H9 (cell line): Measurements from ENCODE around the gene FAM151A. TPM values are rescaled to one million over a fixed set of nuclear protein-coding genes. Genes with fewer than 3 reads are reported as not detected.

Source experiments
- DNase-seq: peaks from one replicate; pipeline ENCODE4 v3.0.0-alpha.2; 2017
- H2AFZ ChIP-seq: one replicate; pipeline ENCODE4 v1.6.1; 2013; ENCODE audit warnings: mild to moderate bottlenecking, low read length, control low read depth, moderate library complexity
- H2AK5ac ChIP-seq: 2 replicates; pipeline ENCODE4 v1.6.1; 2013; ENCODE audit warnings: low read length, control low read depth, mixed read lengths; ENCODE audit not compliant: insufficient read length
- H2BK120ac ChIP-seq: one replicate; pipeline ENCODE4 v1.6.1; 2013; ENCODE audit warnings: low read depth, mild to moderate bottlenecking, low read length, control low read depth, inconsistent platforms; ENCODE audit not compliant: poor library complexity, severe bottlenecking
- H2BK12ac ChIP-seq: 2 replicates; pipeline ENCODE4 v1.6.1; 2013; ENCODE audit warnings: low read length, control low read depth, mixed read lengths, low read depth; ENCODE audit not compliant: insufficient read length
- H2BK15ac ChIP-seq: 2 replicates; pipeline ENCODE4 v1.6.1; 2013; ENCODE audit warnings: low read depth, low read length, control low read depth
- H2BK20ac ChIP-seq: one replicate; pipeline ENCODE4 v1.6.1; 2013; ENCODE audit warnings: low read depth, mild to moderate bottlenecking, low read length, control low read depth, inconsistent platforms; ENCODE audit not compliant: poor library complexity, severe bottlenecking
- H2BK5ac ChIP-seq: 2 replicates; pipeline ENCODE4 v1.6.1; 2013; ENCODE audit warnings: low read length, control low read depth, mixed read lengths; ENCODE audit not compliant: insufficient read length
- H3K14ac ChIP-seq: 2 replicates; pipeline ENCODE4 v1.6.1; 2013; ENCODE audit warnings: low read length, control low read depth; ENCODE audit not compliant: insufficient read depth
- H3K18ac ChIP-seq: 2 replicates; pipeline ENCODE4 v1.6.1; 2013; ENCODE audit warnings: low read depth, mild to moderate bottlenecking, mixed read lengths, low read length, control low read depth; ENCODE audit not compliant: insufficient read length
- H3K23ac ChIP-seq: 2 replicates; pipeline ENCODE4 v1.6.1; 2013; ENCODE audit warnings: low read length, control low read depth, mixed read lengths, low read depth; ENCODE audit not compliant: insufficient read length
- H3K23me2 ChIP-seq: 2 replicates; pipeline ENCODE4 v1.6.1; 2013; ENCODE audit warnings: low read depth, mild to moderate bottlenecking, mixed read lengths, low read length, control low read depth; ENCODE audit not compliant: insufficient read length, poor library complexity, severe bottlenecking
- H3K27ac ChIP-seq: 2 replicates; pipeline ENCODE4 v1.5.1; 2013; ENCODE audit warnings: low read length, control low read depth, mixed read lengths, low read depth; ENCODE audit not compliant: insufficient read length
- H3K27me3 ChIP-seq: 2 replicates; pipeline ENCODE4 v1.6.1; 2013; ENCODE audit warnings: low read length, control low read depth, inconsistent platforms; ENCODE audit not compliant: insufficient read depth
- H3K4ac ChIP-seq: 2 replicates; pipeline ENCODE4 v1.6.1; 2013; ENCODE audit warnings: low read depth, mild to moderate bottlenecking, control low read depth, inconsistent platforms, low read length, moderate library complexity
- H3K4me1 ChIP-seq: 2 replicates; pipeline ENCODE4 v1.6.1; 2013; ENCODE audit warnings: low read length, control low read depth, inconsistent platforms; ENCODE audit not compliant: insufficient read depth
- H3K4me2 ChIP-seq: 2 replicates; pipeline ENCODE4 v1.6.1; 2013; ENCODE audit warnings: low read length, control low read depth, mixed read lengths; ENCODE audit not compliant: insufficient read length, insufficient read depth
- H3K56ac ChIP-seq: 2 replicates; pipeline ENCODE4 v1.6.1; 2013; ENCODE audit warnings: low read depth, mild to moderate bottlenecking, mixed read lengths, low read length, control low read depth; ENCODE audit not compliant: insufficient read length
- H3K79me1 ChIP-seq: 2 replicates; pipeline ENCODE4 v1.6.1; 2013; ENCODE audit warnings: low read depth, mild to moderate bottlenecking, moderate library complexity, low read length, control low read depth, inconsistent platforms; ENCODE audit not compliant: insufficient read depth, poor library complexity, severe bottlenecking
- H3K79me2 ChIP-seq: 2 replicates; pipeline ENCODE4 v1.6.1; 2013; ENCODE audit warnings: low read length, control low read depth, inconsistent platforms; ENCODE audit not compliant: insufficient read depth
- H3K9ac ChIP-seq: 2 replicates; pipeline ENCODE4 v1.6.1; 2013; ENCODE audit warnings: low read length, control low read depth, mixed read lengths; ENCODE audit not compliant: insufficient read length; ENCODE audit errors: extremely low read depth
- H3K9me3 ChIP-seq: one replicate; pipeline ENCODE4 v1.6.1; 2013; ENCODE audit warnings: low read depth, low read length, inconsistent platforms; ENCODE audit not compliant: control insufficient read depth
- H3T11ph ChIP-seq: one replicate; pipeline ENCODE4 v1.6.1; 2013; ENCODE audit warnings: mild to moderate bottlenecking, low read length, control low read depth, inconsistent platforms
- H4K20me1 ChIP-seq: one replicate; pipeline ENCODE4 v1.6.1; 2013; ENCODE audit not compliant: control insufficient read depth, insufficient read length, insufficient read depth
- H4K5ac ChIP-seq: 2 replicates; pipeline ENCODE4 v1.6.1; 2013; ENCODE audit warnings: low read depth, mild to moderate bottlenecking, mixed read lengths, low read length, control low read depth; ENCODE audit not compliant: insufficient read length
- H4K8ac ChIP-seq: replicated peaks from 2 replicates; pipeline ENCODE4 v1.6.1; 2013; ENCODE audit warnings: low read length, control low read depth, mixed read lengths, low read depth; ENCODE audit not compliant: insufficient read length
- H4K91ac ChIP-seq: 2 replicates; pipeline ENCODE4 v1.6.1; 2013; ENCODE audit warnings: low read depth, mild to moderate bottlenecking, moderate library complexity, mixed read lengths, low read length, control low read depth; ENCODE audit not compliant: insufficient read length
- H3K27ac Mint-ChIP-seq, 3 experiments: 2 replicates in 2 of 3; 3 replicates in 1 of 3; pipeline ENCODE4 v1.8.0; 2020 to 2021; ENCODE audit warnings: mixed read lengths in 3 of 3, mild to moderate bottlenecking in 1 of 3, moderate library complexity in 1 of 3
- H3K27me3 Mint-ChIP-seq: 2 replicates; pipeline ENCODE4 v1.8.0; 2021; ENCODE audit warnings: low read depth, mild to moderate bottlenecking, moderate library complexity, mixed read lengths
- H3K36me3 Mint-ChIP-seq, 3 experiments: 2 replicates in 2 of 3; 3 replicates in 1 of 3; pipeline ENCODE4 v1.8.0; 2020 to 2021; ENCODE audit warnings: low read depth in 3 of 3, mixed read lengths in 3 of 3; ENCODE audit not compliant: insufficient read depth in 1 of 3
- H3K4me1 Mint-ChIP-seq, 2 experiments: 2 replicates each; pipeline ENCODE4 v1.8.0; 2020; ENCODE audit warnings: mixed read lengths in 2 of 2
- H3K4me3 Mint-ChIP-seq, 2 experiments: 2 replicates in 1 of 2; 3 replicates in 1 of 2; pipeline ENCODE4 v1.8.0; 2020 to 2021; ENCODE audit warnings: mild to moderate bottlenecking in 2 of 2, mixed read lengths in 2 of 2, moderate library complexity in 1 of 2
- H3K9me3 Mint-ChIP-seq, 2 experiments: 2 replicates in 1 of 2; 3 replicates in 1 of 2; pipeline ENCODE4 v1.8.0; 2020; ENCODE audit warnings: mild to moderate bottlenecking in 2 of 2, mixed read lengths in 2 of 2, moderate library complexity in 1 of 2
- WGBS: extraction: QIAGEN DNeasy Blood & Tissue Kit; methylation state at CpG from one replicate; pipeline ENCODE4 v1.1.7; 2013; ENCODE audit warnings: missing lambda C conversion rate, low lambda C conversion rate, mixed read lengths; ENCODE audit not compliant: insufficient read length; ENCODE audit errors: extremely low coverage; 5-methylcytosine and 5-hydroxymethylcytosine counted together
- total RNA-seq: library from RNA; stranded (reverse); gene quantifications from 2 replicates; pipeline ENCODE4 v1.2.1, GENCODE V29; 2021
- TF ChIP-seq, protein P1 (sequence below): fragments of 200-600 bp; sonication (generic); conservative IDR thresholded peaks from 3 replicates; pipeline ENCODE4 v1.8.0; 2021; ENCODE audit warnings: antibody characterized with exemption, mild to moderate bottlenecking

FAM151A gene
- total RNA-seq, 1 experiment from 2014 or later = not detected

DNA sequence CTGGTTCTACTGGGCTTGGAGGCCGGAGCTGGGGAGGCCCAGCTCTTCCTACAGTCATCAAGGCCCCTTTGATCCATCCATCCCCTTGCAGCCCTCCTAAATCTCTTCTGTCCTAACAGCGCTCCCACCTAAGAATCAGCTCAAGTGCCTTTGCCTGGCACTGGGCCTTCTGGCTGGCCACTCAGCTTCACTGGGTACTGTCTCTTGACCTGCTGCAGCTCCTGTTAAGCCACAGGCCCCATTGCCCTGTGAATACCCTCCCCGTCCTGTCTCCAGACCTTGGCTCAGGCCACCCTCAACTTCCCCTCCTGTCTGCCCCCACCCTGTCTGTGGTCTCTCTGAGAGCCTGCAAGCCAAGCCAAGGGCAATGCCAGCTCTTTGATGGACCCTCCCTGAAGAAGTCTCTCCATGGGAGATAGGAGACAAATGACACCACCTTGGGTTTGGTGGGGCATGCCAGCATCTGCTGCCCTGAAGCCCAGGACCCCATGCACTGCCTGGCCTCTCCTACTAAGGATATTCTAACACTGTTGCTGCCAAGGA is 27.3 kb downstream of the FAM151A start:
- Histone ChIP-seq H4K8ac (no peak overlapping the region), H3K4me2 (no peak overlapping the region), H3K23me2 (no peaks in the 10 kb centered on the region), H2AK5ac (no peak overlapping the region), H2BK120ac (no peak overlapping the region), H3K27me3 (no peaks in the 10 kb centered on the region), H3K79me2 (no peaks in the 10 kb centered on the region), H3K9me3 (no peaks in the 10 kb centered on the region), H3K56ac (no peak overlapping the region), H3K79me1 (no peaks in the 10 kb centered on the region), H3K4me1 (no peaks in the 10 kb centered on the region; the same call in 1 of the 2 replicates), H2BK20ac (no peak overlapping the region), H2BK5ac (no peak overlapping the region), H3K14ac (no peak overlapping the region), H2AFZ (no peak overlapping the region), H4K91ac (no peak overlapping the region), H3K4ac (no peak overlapping the region), H3K18ac (no peak overlapping the region), H3K9ac (no peak overlapping the region), H3K23ac (no peak overlapping the region), H3K27ac (no peak overlapping the region), H4K5ac (no peak overlapping the region), H2BK12ac (no peak overlapping the region), H4K20me1 (no peaks in the 10 kb centered on the region), H2BK15ac (no peak overlapping the region), H3T11ph (no peak overlapping the region)
- no peaks in the 10 kb centered on the region for H3K27me3 Mint-ChIP-seq
- H3K27ac Mint-ChIP-seq = peak overlapping the region in 2 of 3 experiments; percentile 28 to 37; a peak in 4 of 7 replicates
- peaks cover 8 to 13% of the 10 kb centered on the region in 2 experiments for H3K4me1 Mint-ChIP-seq
- H3K36me3 Mint-ChIP-seq = peaks cover 0 to 3% (median 0%) of the 10 kb centered on the region in 3 experiments; a peak in 1 of 7 replicates
- no CpG with 5 or more reads among the region's 3 CpGs for WGBS
- no peak for DNase-seq
- H3K4me3 Mint-ChIP-seq = peak overlapping the region in 1 of 2 experiments; percentile 18; a peak in 1 of 5 replicates
- H3K9me3 Mint-ChIP-seq = no peaks in the 10 kb centered on the region; a peak in 1 of 5 replicates
- TF ChIP-seq, protein P1, sequence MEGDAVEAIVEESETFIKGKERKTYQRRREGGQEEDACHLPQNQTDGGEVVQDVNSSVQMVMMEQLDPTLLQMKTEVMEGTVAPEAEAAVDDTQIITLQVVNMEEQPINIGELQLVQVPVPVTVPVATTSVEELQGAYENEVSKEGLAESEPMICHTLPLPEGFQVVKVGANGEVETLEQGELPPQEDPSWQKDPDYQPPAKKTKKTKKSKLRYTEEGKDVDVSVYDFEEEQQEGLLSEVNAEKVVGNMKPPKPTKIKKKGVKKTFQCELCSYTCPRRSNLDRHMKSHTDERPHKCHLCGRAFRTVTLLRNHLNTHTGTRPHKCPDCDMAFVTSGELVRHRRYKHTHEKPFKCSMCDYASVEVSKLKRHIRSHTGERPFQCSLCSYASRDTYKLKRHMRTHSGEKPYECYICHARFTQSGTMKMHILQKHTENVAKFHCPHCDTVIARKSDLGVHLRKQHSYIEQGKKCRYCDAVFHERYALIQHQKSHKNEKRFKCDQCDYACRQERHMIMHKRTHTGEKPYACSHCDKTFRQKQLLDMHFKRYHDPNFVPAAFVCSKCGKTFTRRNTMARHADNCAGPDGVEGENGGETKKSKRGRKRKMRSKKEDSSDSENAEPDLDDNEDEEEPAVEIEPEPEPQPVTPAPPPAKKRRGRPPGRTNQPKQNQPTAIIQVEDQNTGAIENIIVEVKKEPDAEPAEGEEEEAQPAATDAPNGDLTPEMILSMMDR = no peak
